HG03097 (cell line): ENCODE data around the gene RPS21.
"Not testable (repeated sequence)": the region's sequence is repeated elsewhere in the genome, so short reads cannot be mapped to it uniquely, and the experiment has no call there.

Experiments
- ATAC-seq: cut with Tn5 transposase; IDR thresholded peaks from one replicate; pipeline ENCODE4 v1.9.1; 2021; ENCODE audit not compliant: unreplicated experiment, low FRiP score

The RPS21 gene

GRCh38 chr20:62363920-62364851 lies 22.7 kb upstream of the RPS21 start:
- no peak for ATAC-seq

DNA sequence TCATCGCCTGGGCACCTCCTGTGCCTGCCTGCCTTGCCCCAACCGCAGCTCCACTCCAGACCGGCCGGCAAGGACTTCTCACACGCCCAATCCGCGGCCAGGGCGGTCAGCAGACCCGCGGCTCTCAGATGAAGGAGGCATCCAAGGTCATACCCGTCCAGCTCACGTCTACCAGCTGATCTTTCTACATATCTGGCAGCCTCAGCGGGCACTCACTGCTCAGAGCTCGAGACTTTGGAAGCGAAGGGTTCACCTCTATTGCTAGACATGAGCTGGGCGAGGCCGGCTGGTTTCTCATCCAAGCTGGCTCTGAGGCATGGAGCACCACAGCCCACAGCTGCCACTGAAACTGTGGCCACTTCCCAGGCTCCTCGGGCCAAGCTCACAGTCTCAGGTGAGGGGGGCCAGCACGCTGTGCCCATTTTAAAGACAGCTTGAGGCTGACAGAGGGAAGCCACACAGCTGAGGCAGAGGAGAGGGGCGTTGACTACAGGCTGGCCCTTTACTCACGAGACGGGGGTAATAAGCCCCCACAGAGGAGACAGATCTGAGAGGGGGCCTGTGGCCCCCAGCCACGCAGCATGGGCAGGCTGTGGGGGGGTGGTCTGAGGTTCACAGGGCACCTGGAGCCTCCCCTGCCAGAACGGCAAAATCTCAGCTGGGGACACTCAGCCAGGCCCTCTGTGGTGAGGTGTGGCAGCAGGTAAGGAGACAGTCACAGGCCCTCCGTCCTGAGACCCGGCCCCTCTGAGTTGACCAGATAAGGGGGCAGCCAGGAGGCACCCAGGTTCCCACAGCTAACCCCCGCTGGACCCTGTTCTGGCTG lies 21.8 kb upstream of the RPS21 start:
- ATAC-seq, result no peak

GRCh38 chr20:62365814-62366369 lies 21.0 kb upstream of the RPS21 start:
- no peak for ATAC-seq

GRCh38 chr20:62366370-62367135 lies 20.4 kb upstream of the RPS21 start:
- no peak for ATAC-seq

DNA sequence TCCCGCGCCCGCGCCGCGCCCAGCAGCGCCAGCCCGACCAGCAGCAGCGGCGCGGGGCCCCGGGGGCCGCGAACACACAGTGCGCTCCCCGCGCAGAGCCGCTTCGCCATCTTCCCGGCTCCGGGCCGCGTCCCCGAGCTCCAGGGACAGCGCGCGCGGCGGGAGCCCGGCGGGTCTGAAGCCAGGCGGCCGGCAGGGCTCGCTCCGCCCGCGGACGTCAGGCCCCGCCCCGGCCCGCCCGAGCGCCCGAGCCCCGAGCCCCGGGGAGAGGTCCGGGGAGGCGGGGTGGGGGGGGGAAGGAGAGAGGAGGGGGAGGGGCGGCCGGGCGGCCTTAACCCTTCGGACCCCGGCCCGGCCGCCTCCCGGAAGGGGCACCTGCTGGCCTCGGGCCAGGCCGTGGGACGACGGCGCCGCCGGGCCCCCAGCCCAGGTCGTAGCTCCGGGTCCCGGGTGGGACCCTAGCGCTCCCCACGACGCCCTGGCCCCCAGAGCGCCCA lies 19.7 kb upstream of the RPS21 start, which contains the start of gene LAMA5:
TSS of gene LAMA5 (minus strand) at position 177 of the 497 bp plus-strand sequence. CDS start at position 110, 67 bp downstream.
- ATAC-seq, result no peak

- ATAC-seq, result no peak
These were observed 19.1 kb upstream of the RPS21 start for GRCh38 chr20:62367633-62368391.

DNA sequence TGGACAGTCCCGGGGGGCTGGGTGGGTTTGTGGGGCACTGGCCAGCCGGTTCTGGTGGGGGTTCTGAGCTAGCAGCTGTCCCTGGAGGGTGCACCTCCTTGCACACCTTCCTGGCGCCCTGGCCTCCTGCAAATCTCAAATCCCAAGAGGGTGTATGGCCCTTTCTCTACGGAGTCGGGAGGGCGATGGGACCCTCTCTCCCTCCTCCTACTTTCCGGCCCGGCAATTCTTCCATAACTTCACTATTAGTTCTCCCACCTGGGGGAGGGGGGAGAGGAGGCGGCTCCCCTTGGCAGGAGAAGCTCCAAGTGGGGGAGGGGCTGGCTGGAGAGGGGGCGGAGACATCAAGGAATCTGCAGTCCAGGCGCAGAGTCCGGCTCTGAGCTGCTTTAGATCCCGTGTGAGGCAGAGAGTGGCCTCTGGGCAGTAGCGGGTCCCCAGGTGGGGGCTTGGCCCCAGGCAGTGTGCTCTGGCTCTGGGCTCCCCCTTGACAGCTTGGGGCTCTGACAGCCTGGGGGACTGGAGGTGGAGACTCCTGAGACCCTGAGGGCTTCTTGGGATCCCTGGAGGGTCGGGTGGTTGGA lies 18.4 kb upstream of the RPS21 start:
- ATAC-seq, result no peak

DNA sequence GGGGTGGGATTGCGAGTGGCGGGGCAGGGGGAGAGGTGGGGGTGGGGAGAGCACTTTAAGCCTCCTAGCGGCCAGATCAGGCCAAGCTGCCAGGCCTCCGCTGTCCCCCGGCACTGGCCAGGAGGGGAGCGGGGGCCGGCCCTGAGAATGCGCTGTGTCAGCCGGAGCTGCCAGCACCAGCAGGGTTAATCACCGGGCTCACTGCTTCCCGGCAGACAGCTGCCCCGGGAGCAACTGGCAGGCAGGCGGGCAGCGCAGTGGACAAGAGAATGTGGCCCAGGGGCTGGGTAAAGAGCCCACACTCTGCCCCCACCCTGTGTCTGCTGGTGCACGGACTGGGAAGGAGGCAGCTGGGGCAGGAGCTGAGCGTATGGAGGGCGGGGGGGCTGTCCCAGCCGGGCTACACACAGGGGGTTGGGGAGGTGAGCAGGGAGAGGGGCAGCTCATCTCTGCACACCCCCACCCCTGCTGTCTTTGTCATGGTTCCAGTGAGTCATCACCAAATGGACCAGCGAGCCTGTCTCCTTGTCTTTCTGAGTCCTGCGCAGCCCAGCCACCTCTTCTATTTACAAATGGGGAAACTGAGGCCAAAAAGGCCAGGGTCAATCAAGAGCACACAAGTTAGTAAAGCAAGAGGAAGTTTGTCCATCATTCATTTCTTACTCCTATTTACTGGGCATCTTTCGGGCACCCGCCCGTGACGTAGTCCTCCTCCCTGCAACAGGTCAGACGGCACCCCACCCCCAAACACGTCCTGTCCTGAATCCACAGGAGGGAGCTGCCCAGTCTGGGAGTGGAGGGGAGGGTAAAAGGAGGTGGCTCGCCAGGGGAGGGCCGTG lies 17.7 kb upstream of the RPS21 start:
- ATAC-seq, result no peak

DNA sequence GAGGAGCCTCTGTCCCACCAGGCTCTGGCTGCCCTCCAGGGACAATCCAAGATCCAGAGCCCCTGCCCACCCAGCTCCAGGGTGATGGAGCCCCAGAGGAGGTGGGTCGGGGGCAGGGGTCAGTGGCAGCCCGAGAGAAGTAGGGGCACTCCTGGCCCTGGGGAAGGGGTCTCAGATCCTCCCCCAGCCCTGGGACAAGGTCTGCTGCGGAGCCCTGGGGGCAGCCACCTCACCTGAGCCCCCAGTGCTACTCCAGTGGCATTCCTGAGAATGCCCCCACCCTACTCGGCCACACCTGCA lies 17.1 kb upstream of the RPS21 start:
- no peak for ATAC-seq

DNA sequence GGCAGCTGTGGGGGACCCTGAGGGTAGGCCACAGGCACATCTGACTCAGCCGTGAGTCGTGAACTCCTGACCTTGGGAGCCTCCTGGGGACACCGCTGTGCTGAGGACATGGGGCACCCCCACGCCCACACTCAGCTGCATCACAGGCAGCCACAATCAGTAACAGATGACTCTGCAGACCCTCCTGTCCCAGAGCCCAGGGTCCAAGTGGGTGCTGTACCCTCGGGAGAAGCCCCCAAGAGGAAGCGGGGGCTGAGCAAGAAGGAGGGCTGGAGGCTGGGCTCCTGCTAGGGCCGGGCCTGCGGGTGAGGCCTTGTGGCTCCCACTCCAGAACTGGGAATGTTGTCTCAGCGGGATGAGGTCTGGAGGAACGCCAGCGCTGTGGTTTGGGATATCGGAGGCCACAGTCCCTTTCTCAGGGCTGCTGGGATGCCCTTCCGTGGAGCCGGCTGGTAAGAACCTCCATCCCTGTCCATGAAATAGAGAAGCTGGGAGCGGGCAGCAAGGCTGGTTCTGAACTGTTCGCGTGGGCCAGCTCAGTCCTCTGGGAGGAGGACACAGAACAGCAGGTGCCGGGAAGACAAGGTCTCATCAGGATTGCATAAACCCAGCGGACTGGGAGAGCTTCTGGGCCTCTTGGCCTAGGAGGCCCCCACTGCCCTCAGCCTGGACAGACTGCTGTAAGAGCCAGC lies 16.6 kb upstream of the RPS21 start:
- no peak for ATAC-seq

DNA sequence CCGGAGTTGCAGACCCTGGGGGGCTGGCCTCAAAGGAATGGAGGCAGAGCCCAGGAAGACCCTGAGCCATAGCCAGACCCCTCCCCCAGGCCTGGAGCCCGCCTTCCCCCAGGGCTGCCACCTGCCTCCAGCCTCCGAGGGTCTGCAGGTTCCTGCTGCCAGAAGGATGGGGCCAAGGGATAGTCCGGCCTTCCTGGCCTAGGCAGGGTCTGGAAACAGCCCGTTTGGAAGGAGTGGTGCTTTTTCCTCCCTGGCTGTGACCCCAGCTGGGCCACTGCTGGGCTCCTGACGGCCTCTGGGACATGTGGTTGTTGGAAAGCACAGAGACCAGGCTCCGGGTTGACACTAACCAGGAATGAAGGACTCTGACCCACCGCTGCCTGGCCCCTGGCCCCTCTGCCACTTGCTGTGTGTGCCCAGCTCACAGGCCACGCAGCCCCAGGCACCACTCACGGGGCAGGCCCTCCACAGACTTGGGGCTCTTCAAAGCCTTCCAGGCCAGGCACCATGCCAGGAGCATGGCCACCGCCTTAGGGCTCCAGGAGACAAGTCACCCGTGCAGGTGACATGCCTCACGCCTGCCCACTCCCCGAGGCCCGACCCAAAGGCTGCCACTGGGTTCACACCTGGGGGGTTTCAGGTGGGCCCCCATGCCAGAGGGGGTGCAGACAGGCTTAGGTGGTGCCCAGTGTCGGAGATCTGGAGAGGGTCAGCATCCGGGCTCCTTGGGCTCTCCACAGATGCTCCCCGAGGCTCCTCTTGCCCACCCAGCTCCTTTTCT lies 15.9 kb upstream of the RPS21 start:
- ATAC-seq, result no peak

- ATAC-seq, result no peak
These were observed 15.3 kb upstream of the RPS21 start for GRCh38 chr20:62371588-62372041.

- no peak for ATAC-seq
These were observed 14.6 kb upstream of the RPS21 start for GRCh38 chr20:62372042-62372993.

- not testable (repeated sequence) for ATAC-seq
These were observed 13.2 kb upstream of the RPS21 start for GRCh38 chr20:62373631-62374179.

DNA sequence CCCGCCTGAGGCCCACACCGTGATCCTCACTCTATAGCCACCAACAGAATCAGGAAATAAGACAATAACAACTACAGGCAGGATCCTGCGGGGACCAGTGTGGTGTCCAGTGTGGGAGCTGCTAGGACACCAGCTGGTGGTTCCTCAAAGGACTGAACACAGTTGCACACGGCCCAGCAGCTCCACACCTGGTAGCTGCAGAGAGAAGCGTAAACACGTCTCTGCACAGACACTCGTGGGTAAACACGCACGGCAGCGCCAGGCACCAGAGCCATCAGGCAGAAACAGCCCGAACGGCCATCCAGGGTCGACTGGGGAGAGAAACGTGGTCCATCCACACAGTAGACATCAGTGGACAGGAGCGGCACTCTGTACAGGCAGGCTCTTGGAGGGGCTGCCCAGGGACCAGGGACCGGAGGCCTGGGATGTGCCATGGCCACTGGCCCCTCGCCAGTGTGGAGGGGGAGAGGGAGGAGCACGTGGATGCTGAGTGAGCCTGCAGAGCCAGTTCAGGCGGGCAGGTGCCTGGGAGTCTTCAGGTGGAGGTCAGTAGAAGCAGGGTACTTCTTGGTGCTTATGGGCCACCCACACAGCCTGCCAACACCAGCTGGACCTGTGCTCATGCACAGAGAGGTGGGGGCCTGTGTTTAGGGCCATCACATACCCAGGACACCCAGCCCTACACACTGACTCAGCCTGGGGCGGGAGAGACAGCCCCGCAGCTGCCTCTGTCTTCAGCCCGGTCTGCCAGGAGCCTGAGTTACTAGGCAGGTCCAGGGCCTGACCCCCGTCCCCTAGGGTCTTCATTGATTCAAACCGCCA lies 12.4 kb upstream of the RPS21 start:
- no peak for ATAC-seq
